Stomach (tissue), 4 donors: ENCODE results near the gene ACIN1.

Source experiments
- EP300 ChIP-seq: sonication (generic); formaldehyde crosslinking; IDR thresholded peaks from one replicate; pipeline ENCODE4 v1.6.1; 2017; ENCODE audit warnings: antibody characterized with exemption
- POLR2A ChIP-seq, 4 donors: fragments of 450-650 bp; IDR thresholded peaks; one replicate each; pipeline ENCODE4 v1.6.1; 2016; ENCODE audit warnings: antibody characterized with exemption in 4 of 4, control low read depth in 2 of 4, mild to moderate bottlenecking in 1 of 4, moderate library complexity in 1 of 4
- POLR2AphosphoS5 ChIP-seq, 3 donors: sonication (generic); formaldehyde crosslinking; IDR thresholded peaks; one replicate each; pipeline ENCODE4 v1.6.1; 2016; ENCODE audit warnings: antibody characterized with exemption in 3 of 3
- TF ChIP-seq, protein P1 (sequence below), 7 experiments: fragments of 450-650 bp in 4 of 7; fragments of 200-600 bp in 3 of 7; sonication (generic) in 3 of 7; IDR thresholded peaks; one replicate each; pipeline ENCODE4 v1.5.1; 2016 to 2019; ENCODE audit warnings: antibody characterized with exemption in 7 of 7, control low read depth in 2 of 7, mild to moderate bottlenecking in 1 of 7

DNA sequence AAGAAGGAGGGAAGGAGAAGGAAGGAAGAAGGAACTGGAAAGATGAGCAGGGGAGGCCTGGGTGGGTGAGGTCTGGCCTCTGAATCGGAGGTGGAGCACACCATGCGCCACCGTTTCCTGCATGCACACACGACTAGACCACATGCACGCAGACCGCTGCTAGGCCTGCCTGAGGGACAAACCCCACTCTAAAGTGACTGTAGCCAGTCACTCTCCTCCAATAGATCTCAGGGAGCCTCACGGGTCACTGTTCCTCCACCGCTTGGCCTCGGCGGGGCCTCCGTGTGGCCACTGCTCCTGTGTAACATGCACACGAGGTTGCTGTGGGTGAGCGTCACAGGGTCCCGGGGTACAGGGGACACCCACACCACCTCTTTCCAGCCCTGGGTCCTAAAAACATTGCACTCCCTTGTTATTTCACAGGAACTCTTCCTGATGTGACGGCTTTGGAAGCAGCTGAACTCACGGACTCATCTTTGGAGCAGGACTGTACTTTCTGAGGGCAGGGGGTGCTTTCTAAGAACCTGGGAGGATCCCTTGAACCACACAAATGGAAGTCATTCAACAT, 41.7 kb upstream of the ACIN1 start:
- TF ChIP-seq, protein P1, sequence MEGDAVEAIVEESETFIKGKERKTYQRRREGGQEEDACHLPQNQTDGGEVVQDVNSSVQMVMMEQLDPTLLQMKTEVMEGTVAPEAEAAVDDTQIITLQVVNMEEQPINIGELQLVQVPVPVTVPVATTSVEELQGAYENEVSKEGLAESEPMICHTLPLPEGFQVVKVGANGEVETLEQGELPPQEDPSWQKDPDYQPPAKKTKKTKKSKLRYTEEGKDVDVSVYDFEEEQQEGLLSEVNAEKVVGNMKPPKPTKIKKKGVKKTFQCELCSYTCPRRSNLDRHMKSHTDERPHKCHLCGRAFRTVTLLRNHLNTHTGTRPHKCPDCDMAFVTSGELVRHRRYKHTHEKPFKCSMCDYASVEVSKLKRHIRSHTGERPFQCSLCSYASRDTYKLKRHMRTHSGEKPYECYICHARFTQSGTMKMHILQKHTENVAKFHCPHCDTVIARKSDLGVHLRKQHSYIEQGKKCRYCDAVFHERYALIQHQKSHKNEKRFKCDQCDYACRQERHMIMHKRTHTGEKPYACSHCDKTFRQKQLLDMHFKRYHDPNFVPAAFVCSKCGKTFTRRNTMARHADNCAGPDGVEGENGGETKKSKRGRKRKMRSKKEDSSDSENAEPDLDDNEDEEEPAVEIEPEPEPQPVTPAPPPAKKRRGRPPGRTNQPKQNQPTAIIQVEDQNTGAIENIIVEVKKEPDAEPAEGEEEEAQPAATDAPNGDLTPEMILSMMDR (IDR thresholded peaks at IDR 0.05) = no peak
- TF ChIP-seq POLR2A (IDR thresholded peaks at IDR 0.05) (no peak), POLR2AphosphoS5 (IDR thresholded peaks at IDR 0.05) (no peak), EP300 (no peak)
